ENCODE measurements around the gene TNIP3.

The TNIP3 gene

GRCh38 chr4:121094297-121094966 lies 69.7 kb downstream of the TNIP3 start:
- no peak overlapping the region for H3K27ac ChIP-seq (ENCODE audit: low read depth, low read length)
- no peaks in the 10 kb centered on the region for H3K27me3 ChIP-seq (ENCODE audit: control insufficient read depth in 5 of 5, insufficient read depth in 4 of 5, low read length in 5 of 5)
- H3K36me3 ChIP-seq (ENCODE audit: control insufficient read depth in 5 of 5, insufficient read depth in 5 of 5, low read length in 5 of 5): no peaks in the 10 kb centered on the region

GRCh38 chr4:121093261-121093660 lies 70.9 kb downstream of the TNIP3 start:
- H3K4me1 ChIP-seq (ENCODE audit: control insufficient read depth in 5 of 5, insufficient read depth in 5 of 5, low read length in 5 of 5): no peaks in the 10 kb centered on the region
- H3K27me3 ChIP-seq (ENCODE audit: control insufficient read depth in 5 of 5, insufficient read depth in 4 of 5, low read length in 5 of 5): no peaks in the 10 kb centered on the region
- no peak overlapping the region for H3K4me3 ChIP-seq (ENCODE audit: low read depth in 1 of 5, low read length in 5 of 5)
- no peaks in the 10 kb centered on the region for H3K9me3 ChIP-seq (ENCODE audit: control insufficient read depth in 5 of 5, low read length in 5 of 5)
- no peak overlapping the region for H3K27ac ChIP-seq (ENCODE audit: low read depth, low read length)
- no peaks in the 10 kb centered on the region for H3K36me3 ChIP-seq (ENCODE audit: control insufficient read depth in 5 of 5, insufficient read depth in 5 of 5, low read length in 5 of 5)
- no peak overlapping the region for H3K9ac ChIP-seq (ENCODE audit: low read length in 5 of 5)

More at GRCh38 chr4:121094297-121094966, 69.7 kb downstream of the TNIP3 start:
- H3K9ac ChIP-seq (ENCODE audit: low read length in 5 of 5): no peak overlapping the region
- no peaks in the 10 kb centered on the region for H3K9me3 ChIP-seq (ENCODE audit: control insufficient read depth in 5 of 5, low read length in 5 of 5)
- no peak overlapping the region for H3K4me3 ChIP-seq (ENCODE audit: low read depth in 1 of 5, low read length in 5 of 5)
- H3K4me1 ChIP-seq (ENCODE audit: control insufficient read depth in 5 of 5, insufficient read depth in 5 of 5, low read length in 5 of 5): no peaks in the 10 kb centered on the region

GRCh38 chr4:121091941-121092340 lies 72.2 kb downstream of the TNIP3 start:
- no peak overlapping the region for H3K9ac ChIP-seq (ENCODE audit: low read length in 5 of 5)
- H3K4me1 ChIP-seq (ENCODE audit: control insufficient read depth in 5 of 5, insufficient read depth in 5 of 5, low read length in 5 of 5): no peaks in the 10 kb centered on the region
- H3K27me3 ChIP-seq (ENCODE audit: control insufficient read depth in 5 of 5, insufficient read depth in 4 of 5, low read length in 5 of 5): no peaks in the 10 kb centered on the region
- no peak overlapping the region for H3K27ac ChIP-seq (ENCODE audit: low read depth, low read length)
- H3K36me3 ChIP-seq (ENCODE audit: control insufficient read depth in 5 of 5, insufficient read depth in 5 of 5, low read length in 5 of 5): no peaks in the 10 kb centered on the region
- no peak overlapping the region for H3K4me3 ChIP-seq (ENCODE audit: low read depth in 1 of 5, low read length in 5 of 5)
- H3K9me3 ChIP-seq (ENCODE audit: control insufficient read depth in 5 of 5, low read length in 5 of 5): no peaks in the 10 kb centered on the region

GRCh38 chr4:121088867-121089266 lies 75.3 kb downstream of the TNIP3 start:
- no peak overlapping the region for H3K27ac ChIP-seq (ENCODE audit: low read depth, low read length)
- H3K27me3 ChIP-seq (ENCODE audit: control insufficient read depth in 5 of 5, insufficient read depth in 4 of 5, low read length in 5 of 5): no peaks in the 10 kb centered on the region
- H3K9ac ChIP-seq (ENCODE audit: low read length in 5 of 5): no peak overlapping the region
- H3K4me1 ChIP-seq (ENCODE audit: control insufficient read depth in 5 of 5, insufficient read depth in 5 of 5, low read length in 5 of 5): no peaks in the 10 kb centered on the region
- H3K36me3 ChIP-seq (ENCODE audit: control insufficient read depth in 5 of 5, insufficient read depth in 5 of 5, low read length in 5 of 5): no peaks in the 10 kb centered on the region
- H3K4me3 ChIP-seq (ENCODE audit: low read depth in 1 of 5, low read length in 5 of 5): no peak overlapping the region
- no peaks in the 10 kb centered on the region for H3K9me3 ChIP-seq (ENCODE audit: control insufficient read depth in 5 of 5, low read length in 5 of 5)

All from subcutaneous abdominal adipose tissue (tissue), 5 donors.